HCT116 (cell line): ENCODE data around the gene CPSF2. TPM values are rescaled to one million over a fixed set of nuclear protein-coding genes. Genes with fewer than 3 reads are reported as not detected.

Experiments used
- ATAC-seq: fragments of 200-7000 bp; cut with Tn5 transposase; 2 replicates; pipeline ENCODE4 v1.9.1; 2020; ENCODE audit warnings: mild to moderate bottlenecking, moderate library complexity
- BruUV-seq: library from RNA; stranded (reverse); fragments of 400-500 nt; replicated peaks from 2 replicates; lab custom pipeline; 2021; lab: Mats Ljungman, UMichigan
- CTCF ChIA-PET: fragments of 300-600 bp; sonication (Branson Sonifier 250); formaldehyde crosslinking; loops from one replicate; lab custom pipeline; 2021; ENCODE audit warnings: antibody characterized with exemption; lab: Charles Lee
- POLR2A ChIA-PET: fragments of 300-600, 350-600 bp; sonication (Branson Sonifier 250); formaldehyde crosslinking; loops from one replicate; lab custom pipeline; 2021; ENCODE audit warnings: antibody characterized with exemption; lab: Charles Lee
- RAD21 ChIA-PET, 2 experiments: fragments of 300-600 bp; sonication (Branson Sonifier 250); formaldehyde crosslinking; loops; one replicate each; lab custom pipeline; 2023; ENCODE audit warnings: low total read pairs in 2 of 2; ENCODE audit not compliant: uncharacterized antibody in 2 of 2, unreplicated experiment in 2 of 2, low non-redundant PET in 1 of 2; lab: Charles Lee
- DNase-seq: peaks from one replicate; pipeline ENCODE4 v3.0.0-alpha.2; 2010; ENCODE audit warnings: low read depth, low spot score
- H2AFZ ChIP-seq: fragments of 200-600 bp; shearing (Covaris generic), sonication (generic); 2 replicates; pipeline ENCODE4 v1.6.1; 2017; ENCODE audit warnings: low read depth, mixed run types, mixed read lengths, antibody characterized with exemption, low read length; ENCODE audit not compliant: poor library complexity, severe bottlenecking
- H3K27ac ChIP-seq: 2 replicates; pipeline ENCODE4 v1.5.1; 2012; ENCODE audit warnings: low read depth, low read length
- H3K27me3 ChIP-seq: fragments of 200-600 bp; sonication (generic); 2 replicates; pipeline ENCODE4 v1.6.1; 2016; ENCODE audit warnings: mixed run types, low read length, mixed read lengths; ENCODE audit not compliant: insufficient read depth
- H3K36me3 ChIP-seq, 2 experiments: fragments of 200-500 bp in 1 of 2; fragments of 200-600 bp in 1 of 2; sonication (Bioruptor generic) in 1 of 2; sonication (generic) in 1 of 2; 2 replicates each; pipeline versions ENCODE4 v1.5.1 to v1.6.1; 2014 to 2016; ENCODE audit warnings: low read length in 2 of 2, inconsistent platforms in 1 of 2, mixed read lengths in 1 of 2, mixed run types in 1 of 2; ENCODE audit not compliant: insufficient read depth in 2 of 2, control insufficient read depth in 1 of 2
- H3K4me1 ChIP-seq, 2 experiments: fragments of 200-600 bp in 1 of 2; sonication (generic) in 1 of 2; 2 replicates each; pipeline versions ENCODE4 v1.5.1 to v1.6.1; 2012 to 2017; ENCODE audit warnings: low read length in 2 of 2, inconsistent platforms in 1 of 2, mild to moderate bottlenecking in 1 of 2, mixed read lengths in 1 of 2, mixed run types in 1 of 2, moderate library complexity in 1 of 2; ENCODE audit not compliant: insufficient read depth in 2 of 2, control insufficient read depth in 1 of 2
- H3K4me2 ChIP-seq: fragments of 200-600 bp; sonication (generic); 2 replicates; pipeline ENCODE4 v1.6.1; 2017; ENCODE audit warnings: mixed run types, low read length, mixed read lengths
- H3K4me3 ChIP-seq, 2 experiments: fragments of 200-600 bp in 1 of 2; sonication (generic) in 1 of 2; replicated peaks in 1 of 2; 2 replicates each; pipeline ENCODE4 v1.5.1; 2011 to 2016; ENCODE audit warnings: low read length in 2 of 2, control low read depth in 1 of 2, low read depth in 1 of 2, mild to moderate bottlenecking in 1 of 2, mixed read lengths in 1 of 2, mixed run types in 1 of 2
- H3K79me2 ChIP-seq: fragments of 200-600 bp; sonication (generic); 2 replicates; pipeline ENCODE4 v1.6.1; 2017; ENCODE audit warnings: mild to moderate bottlenecking, mixed run types, low read length, moderate library complexity, mixed read lengths; ENCODE audit not compliant: insufficient read depth
- H3K9ac ChIP-seq: fragments of 200-600 bp; sonication (generic); 2 replicates; pipeline ENCODE4 v1.6.1; 2016; ENCODE audit warnings: low read length, mixed read lengths
- H3K9me2 ChIP-seq: fragments of 200-600 bp; sonication (generic), shearing (Covaris generic); 2 replicates; pipeline ENCODE4 v1.6.1; 2017; ENCODE audit warnings: mixed run types, mild to moderate bottlenecking, moderate library complexity; ENCODE audit not compliant: insufficient read depth
- H3K9me3 ChIP-seq, 2 experiments: fragments of 200-500 bp in 1 of 2; fragments of 200-600 bp in 1 of 2; sonication (Bioruptor generic) in 1 of 2; sonication (generic) in 1 of 2; 2 replicates each; pipeline ENCODE4 v1.6.1; 2014 to 2017; ENCODE audit warnings: low read length in 2 of 2, mixed read lengths in 2 of 2, inconsistent platforms in 1 of 2, low read depth in 1 of 2, mild to moderate bottlenecking in 1 of 2, mixed run types in 1 of 2, moderate library complexity in 1 of 2; ENCODE audit not compliant: control insufficient read depth in 1 of 2, insufficient read depth in 1 of 2
- H4K20me1 ChIP-seq: fragments of 200-600 bp; sonication (generic), shearing (Covaris generic); 2 replicates; pipeline ENCODE4 v1.6.1; 2017; ENCODE audit warnings: mixed run types, mild to moderate bottlenecking, moderate library complexity; ENCODE audit not compliant: insufficient read depth
- ATF3 ChIP-seq: IDR thresholded peaks from 2 replicates; pipeline ENCODE4 v1.6.1; 2012
- CBX3 ChIP-seq: IDR thresholded peaks from 2 replicates; pipeline ENCODE4 v1.6.1; 2012; ENCODE audit warnings: low read depth
- CEBPB ChIP-seq: IDR thresholded peaks from 2 replicates; pipeline ENCODE4 v1.6.1; 2012; ENCODE audit warnings: low read depth
- CTCF ChIP-seq, 3 experiments: fragments of 200-600 bp in 1 of 3; sonication (generic) in 1 of 3; IDR thresholded peaks in 2 of 3; conservative IDR thresholded peaks in 1 of 3; 2 replicates each; pipeline ENCODE4 v1.5.1; 2012 to 2017; ENCODE audit warnings: low read depth in 2 of 3, low read length in 2 of 3, antibody characterized with exemption in 1 of 3, borderline replicate concordance in 1 of 3, control low read depth in 1 of 3, mild to moderate bottlenecking in 1 of 3, mixed read lengths in 1 of 3, mixed run types in 1 of 3, moderate library complexity in 1 of 3; ENCODE audit not compliant: insufficient read depth in 1 of 3
- EGR1 ChIP-seq: IDR thresholded peaks from 2 replicates; pipeline ENCODE4 v1.6.1; 2012; ENCODE audit warnings: low read depth
- ELF1 ChIP-seq: IDR thresholded peaks from 2 replicates; pipeline ENCODE4 v1.6.1; 2012; ENCODE audit warnings: low read depth, borderline replicate concordance
- EZH2 ChIP-seq: fragments of 200-600 bp; sonication (generic); IDR thresholded peaks from 2 replicates; pipeline ENCODE4 v1.6.1; 2017; ENCODE audit warnings: antibody characterized with exemption, mixed run types
- EZH2phosphoT487 ChIP-seq: fragments of 200-600 bp; IDR thresholded peaks from 2 replicates; pipeline ENCODE4 v1.6.1; 2018; ENCODE audit warnings: antibody characterized with exemption, borderline replicate concordance
- FOSL1 ChIP-seq: IDR thresholded peaks from 2 replicates; pipeline ENCODE4 v1.6.1; 2012; ENCODE audit warnings: low read depth
- MAX ChIP-seq: IDR thresholded peaks from 2 replicates; pipeline ENCODE4 v1.6.1; 2012
- POLR2A ChIP-seq: IDR thresholded peaks from 2 replicates; pipeline ENCODE4 v1.7.0; 2011; ENCODE audit warnings: borderline replicate concordance; ENCODE audit not compliant: insufficient read depth, insufficient read length; ENCODE audit errors: extremely low read depth
- POLR2AphosphoS5 ChIP-seq: IDR thresholded peaks from 2 replicates; pipeline ENCODE4 v1.6.1; 2011; ENCODE audit warnings: mild to moderate bottlenecking, low read depth, low read length, moderate library complexity
- RAD21 ChIP-seq: IDR thresholded peaks from 2 replicates; pipeline ENCODE4 v1.6.1; 2012; ENCODE audit warnings: low read depth, mild to moderate bottlenecking
- REST ChIP-seq: IDR thresholded peaks from 2 replicates; pipeline ENCODE4 v1.6.1; 2012; ENCODE audit warnings: low read depth
- SP1 ChIP-seq: IDR thresholded peaks from 2 replicates; pipeline ENCODE4 v1.6.1; 2012; ENCODE audit warnings: low read depth
- SRF ChIP-seq: IDR thresholded peaks from 2 replicates; pipeline ENCODE4 v1.6.1; 2012; ENCODE audit warnings: low read depth
- TCF7L2 ChIP-seq: IDR thresholded peaks from 2 replicates; pipeline ENCODE4 v1.7.0; 2011; ENCODE audit warnings: borderline replicate concordance, inconsistent platforms; ENCODE audit not compliant: insufficient read depth, insufficient read length; ENCODE audit errors: extremely low read depth
- YY1 ChIP-seq: IDR thresholded peaks from 2 replicates; pipeline ENCODE4 v1.6.1; 2011; ENCODE audit warnings: low read length, low read depth, moderate library complexity, mild to moderate bottlenecking; ENCODE audit not compliant: insufficient replicate concordance; ENCODE audit errors: extremely low read depth
- ZFX ChIP-seq: fragments of 450-650 bp; IDR thresholded peaks from 2 replicates; pipeline ENCODE4 v1.6.1; 2017
- ZNF274 ChIP-seq: fragments of 200-500 bp; sonication (Bioruptor generic); IDR thresholded peaks from 2 replicates; pipeline ENCODE4 v1.6.1; 2014; ENCODE audit warnings: mild to moderate bottlenecking, low read depth, low read length, inconsistent platforms
- intact Hi-C: fragments of 100-400 bp; cut with micrococcal nuclease; formaldehyde crosslinking; loops from 2 replicates; pipeline ENCODE4 v1.10.0; 2022
- total RNA-seq: library from RNA; stranded (reverse); gene quantifications from one replicate; pipeline ENCODE4 v1.2.1, GENCODE V29; 2021; ENCODE audit not compliant: unreplicated experiment

The CPSF2 gene
- total RNA-seq, 1 experiment from 2014 or later, result 77.0 TPM

GRCh38 chr14:92160619-92161018, 38.9 kb downstream of the CPSF2 start:
- CTCF ChIA-PET, result no interaction called here
- TF ChIP-seq FOSL1, result no peak
- TF ChIP-seq ZFX, result no peak
- no peak for TF ChIP-seq TCF7L2
- TF ChIP-seq ATF3, result no peak
- no peak for TF ChIP-seq CTCF (IDR thresholded peaks at IDR 0.05 in 2 of 3, conservative IDR thresholded peaks at IDR 0.05 in 1 of 3; ENCODE audit: borderline replicate concordance in 1 of 3, insufficient read depth in 1 of 3, low read depth in 2 of 3, low read length in 2 of 3)
- no peak for TF ChIP-seq POLR2AphosphoS5
- TF ChIP-seq ZNF274, result no peak
- no peak for TF ChIP-seq POLR2A
- TF ChIP-seq SRF, result no peak
- TF ChIP-seq MAX, result no peak
- no peak for TF ChIP-seq CEBPB
- no peak for TF ChIP-seq EZH2
- no peak for TF ChIP-seq SP1
- TF ChIP-seq YY1, result no peak
- TF ChIP-seq CBX3, result no peak
- no peak for TF ChIP-seq EZH2phosphoT487
- no peak for TF ChIP-seq RAD21
- TF ChIP-seq ELF1, result no peak
- no peak for TF ChIP-seq EGR1
- no peak for TF ChIP-seq REST
- TF ChIP-seq, all 23 proteins: peak for 0
- intact Hi-C loops, result no loop called here
- no peak overlapping the region for H3K4me3 ChIP-seq
- RAD21 ChIA-PET, result no interaction called here
- BruUV-seq, result no TSS peak
- no peaks in the 10 kb centered on the region for H3K9me3 ChIP-seq
- DNase-seq (no peak), ATAC-seq (no peak)
- POLR2A ChIA-PET, result no interaction called here
- H3K36me3 ChIP-seq, result peaks cover 32 to 42% of the 10 kb centered on the region in 2 experiments
- no peaks in the 10 kb centered on the region for H3K9me2 ChIP-seq
- no peaks in the 10 kb centered on the region for H3K27me3 ChIP-seq
- no peaks in the 10 kb centered on the region for H4K20me1 ChIP-seq
- H2AFZ ChIP-seq, result no peak overlapping the region
- no peak overlapping the region for H3K4me2 ChIP-seq
- no peaks in the 10 kb centered on the region for H3K4me1 ChIP-seq
- no peak overlapping the region for H3K27ac ChIP-seq
- H3K9ac ChIP-seq, result no peak overlapping the region
- H3K79me2 ChIP-seq, result no peaks in the 10 kb centered on the region
